ENCODE results near the gene C1orf115. TPM values are rescaled to one million over a fixed set of nuclear protein-coding genes. Genes with fewer than 3 reads are reported as not detected.

Gene C1orf115
- total RNA-seq, 4 donors from 2014 or later = 10.8 to 24.0 (median 12.4) TPM

DNA sequence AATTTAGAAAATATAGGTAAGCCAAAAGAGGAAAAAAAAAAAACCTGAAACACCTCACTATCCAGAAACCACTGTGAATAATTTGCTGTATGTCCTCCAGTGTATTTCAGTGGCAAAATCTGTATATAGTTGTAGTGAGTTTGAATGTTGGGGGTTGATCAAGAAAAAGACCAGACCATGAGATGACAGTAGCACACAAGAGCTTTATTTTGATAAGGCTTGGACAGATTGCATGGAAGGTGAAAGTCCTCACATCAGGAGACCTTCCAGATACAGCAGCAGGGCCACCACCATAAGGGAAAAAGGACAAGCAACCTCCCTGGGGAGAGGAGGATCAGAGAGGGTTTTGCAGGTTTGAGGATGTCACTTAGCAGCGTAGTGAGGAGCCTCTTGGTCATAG is 16.2 kb upstream of the C1orf115 start:
- intact Hi-C loops (cut with DNase I) = no loop called here
- WGBS = 94% methylated on average over 1 of the region's 1 CpG

GRCh38 chr1:220677251-220677650 is 12.9 kb upstream of the C1orf115 start:
- WGBS = 84% methylated on average over 2 of the region's 2 CpGs
- intact Hi-C loops (cut with DNase I) = no loop called here
- H3K27ac ChIP-seq (replicated peaks in 1 of 4) = no peak overlapping the region
- no peak for DNase-seq (ENCODE audit: extremely low spot score)
- H3K4me1 ChIP-seq = peaks cover 0 to 4% (median 0%) of the 10 kb centered on the region in 4 donors
- no peaks in the 10 kb centered on the region for H3K9me3 ChIP-seq
- H3K4me3 ChIP-seq = no peak overlapping the region
- H3K27me3 ChIP-seq = no peaks in the 10 kb centered on the region
- no peaks in the 10 kb centered on the region for H3K36me3 ChIP-seq
- TF ChIP-seq EP300 (IDR thresholded peaks at IDR 0.05) = no peak
- no peak for TF ChIP-seq CTCF (IDR thresholded peaks at IDR 0.05)
- no peak for TF ChIP-seq POLR2AphosphoS5 (IDR thresholded peaks at IDR 0.05)
- TF ChIP-seq POLR2A (IDR thresholded peaks at IDR 0.05; ENCODE audit: low read depth) = no peak

More for the DNA sequence above, 16.2 kb upstream of the C1orf115 start:
- H3K27me3 ChIP-seq = no peaks in the 10 kb centered on the region
- peaks cover 0 to 9% (median 6%) of the 10 kb centered on the region in 4 donors for H3K9me3 ChIP-seq
- no peak overlapping the region for H3K4me3 ChIP-seq
- DNase-seq (ENCODE audit: extremely low spot score) = no peak
- H3K36me3 ChIP-seq = no peaks in the 10 kb centered on the region
- TF ChIP-seq CTCF (IDR thresholded peaks at IDR 0.05) = no peak
- no peak for TF ChIP-seq POLR2AphosphoS5 (IDR thresholded peaks at IDR 0.05)
- no peak for TF ChIP-seq EP300 (IDR thresholded peaks at IDR 0.05)
- TF ChIP-seq POLR2A (IDR thresholded peaks at IDR 0.05; ENCODE audit: low read depth) = no peak
- no peaks in the 10 kb centered on the region for H3K4me1 ChIP-seq
- H3K27ac ChIP-seq (replicated peaks in 1 of 4) = no peak overlapping the region

DNA sequence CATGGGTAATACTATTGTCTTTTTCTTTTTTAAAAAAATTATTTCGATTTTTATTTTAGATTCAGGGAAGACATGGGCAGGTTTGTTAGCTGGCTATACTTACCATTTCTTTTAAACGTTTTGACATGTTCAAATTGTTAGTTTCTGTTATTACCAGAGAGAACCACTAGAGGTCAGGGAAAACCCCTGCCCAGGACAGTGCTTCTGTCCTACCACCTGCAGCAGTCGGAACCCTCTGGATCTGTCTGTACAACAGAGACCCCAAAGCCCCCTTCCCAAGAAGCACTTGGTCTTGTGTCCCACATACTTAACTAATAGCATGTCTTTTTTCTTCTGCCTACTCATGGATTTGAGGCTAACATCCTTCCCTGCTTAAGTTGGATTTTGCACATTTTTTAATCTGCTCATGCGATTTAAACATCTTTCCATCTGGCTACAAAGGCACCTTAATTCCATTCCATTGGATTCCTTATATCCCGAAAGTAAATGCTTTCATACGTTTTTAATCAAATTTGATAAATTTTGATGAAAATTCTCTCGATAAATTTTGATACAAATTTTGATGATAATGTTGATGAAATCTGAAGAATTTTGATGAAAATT is 10.0 kb upstream of the C1orf115 start:
- H3K27me3 ChIP-seq = no peaks in the 10 kb centered on the region
- DNase-seq (ENCODE audit: extremely low spot score) = no peak
- 36% methylated on average over 7 of the region's 7 CpGs for WGBS
- no peaks in the 10 kb centered on the region for H3K36me3 ChIP-seq
- no peaks in the 10 kb centered on the region for H3K9me3 ChIP-seq
- H3K4me3 ChIP-seq = no peak overlapping the region
- intact Hi-C loops (cut with DNase I) = no loop called here
- peak; percentile 67 to 74 (median 74) for TF ChIP-seq CTCF (IDR thresholded peaks at IDR 0.05)
- no peak for TF ChIP-seq POLR2A (IDR thresholded peaks at IDR 0.05; ENCODE audit: low read depth)
- peaks cover 0 to 4% (median 0%) of the 10 kb centered on the region in 4 donors for H3K4me1 ChIP-seq
- no peak overlapping the region for H3K27ac ChIP-seq (replicated peaks in 1 of 4)

GRCh38 chr1:220681220-220681880 is 8.8 kb upstream of the C1orf115 start:
- Histone ChIP-seq H3K27ac (replicated peaks in 1 of 4) (no peak overlapping the region), H3K36me3 (no peaks in the 10 kb centered on the region), H3K4me1 (peaks cover 0 to 4% (median 0%) of the 10 kb centered on the region in 4 donors), H3K4me3 (peak overlapping the region in 1 of 4 donors; percentile 0), H3K9me3 (no peaks in the 10 kb centered on the region), H3K27me3 (no peaks in the 10 kb centered on the region)
- WGBS = 76% methylated on average over 10 of the region's 10 CpGs
- TF ChIP-seq CTCF (IDR thresholded peaks at IDR 0.05) (no peak), POLR2AphosphoS5 (IDR thresholded peaks at IDR 0.05) (no peak), EP300 (IDR thresholded peaks at IDR 0.05) (no peak), POLR2A (IDR thresholded peaks at IDR 0.05; ENCODE audit: low read depth) (no peak)
- intact Hi-C loops (cut with DNase I) = no loop called here
- no peak for DNase-seq (ENCODE audit: extremely low spot score)

Data from esophagus muscularis mucosa (tissue), 4 donors.